HG03139 (cell line): ENCODE data around the gene NDST1.

Experiments
- ATAC-seq: cut with Tn5 transposase; IDR thresholded peaks from one replicate; pipeline ENCODE4 v1.9.1; 2021; ENCODE audit not compliant: unreplicated experiment

NDST1 gene

DNA sequence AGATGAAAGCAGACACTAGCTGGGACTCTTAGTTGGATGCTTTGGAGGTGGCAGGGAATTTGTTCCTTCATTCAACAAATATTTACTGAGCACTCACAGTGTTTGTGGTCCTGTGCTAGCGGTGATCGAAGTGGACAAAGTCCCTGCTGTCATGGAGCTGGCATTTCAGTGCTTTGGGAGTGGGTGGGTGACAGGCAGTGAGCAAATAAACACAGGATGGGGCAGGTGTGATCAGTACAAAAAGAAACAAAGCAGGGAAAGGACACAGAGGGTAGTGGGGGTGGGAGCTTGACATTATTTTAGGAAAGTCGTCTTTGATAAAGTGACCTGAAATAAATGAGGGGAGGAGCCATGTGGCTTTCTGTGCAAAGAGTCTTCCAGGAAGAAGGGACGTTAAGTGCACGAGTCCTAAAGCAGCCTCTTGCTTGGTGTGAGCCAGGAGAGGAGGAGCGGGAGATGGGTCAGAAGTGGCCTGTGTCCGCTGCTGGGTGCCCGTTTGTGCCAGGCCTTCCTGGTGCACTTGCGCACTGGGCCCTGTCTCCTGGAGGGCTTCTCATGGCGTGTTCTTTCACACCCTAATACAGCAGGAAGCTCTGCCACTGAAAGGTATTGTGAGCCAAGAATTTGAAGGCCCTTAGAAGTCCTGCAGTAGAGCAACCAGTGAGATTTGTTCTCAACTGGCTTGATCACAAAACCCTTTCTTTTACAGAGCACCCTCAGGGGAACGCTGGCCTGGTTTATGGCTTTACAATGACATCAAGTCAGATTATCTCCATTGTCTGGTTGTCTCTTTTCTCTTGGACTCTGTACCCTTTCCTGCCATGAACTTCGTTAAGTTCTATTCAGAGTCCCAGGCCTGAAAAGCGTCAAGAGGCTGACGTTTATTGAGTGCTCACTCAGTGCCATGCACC, 14.8 kb downstream of the NDST1 start:
- ATAC-seq, result no peak

DNA sequence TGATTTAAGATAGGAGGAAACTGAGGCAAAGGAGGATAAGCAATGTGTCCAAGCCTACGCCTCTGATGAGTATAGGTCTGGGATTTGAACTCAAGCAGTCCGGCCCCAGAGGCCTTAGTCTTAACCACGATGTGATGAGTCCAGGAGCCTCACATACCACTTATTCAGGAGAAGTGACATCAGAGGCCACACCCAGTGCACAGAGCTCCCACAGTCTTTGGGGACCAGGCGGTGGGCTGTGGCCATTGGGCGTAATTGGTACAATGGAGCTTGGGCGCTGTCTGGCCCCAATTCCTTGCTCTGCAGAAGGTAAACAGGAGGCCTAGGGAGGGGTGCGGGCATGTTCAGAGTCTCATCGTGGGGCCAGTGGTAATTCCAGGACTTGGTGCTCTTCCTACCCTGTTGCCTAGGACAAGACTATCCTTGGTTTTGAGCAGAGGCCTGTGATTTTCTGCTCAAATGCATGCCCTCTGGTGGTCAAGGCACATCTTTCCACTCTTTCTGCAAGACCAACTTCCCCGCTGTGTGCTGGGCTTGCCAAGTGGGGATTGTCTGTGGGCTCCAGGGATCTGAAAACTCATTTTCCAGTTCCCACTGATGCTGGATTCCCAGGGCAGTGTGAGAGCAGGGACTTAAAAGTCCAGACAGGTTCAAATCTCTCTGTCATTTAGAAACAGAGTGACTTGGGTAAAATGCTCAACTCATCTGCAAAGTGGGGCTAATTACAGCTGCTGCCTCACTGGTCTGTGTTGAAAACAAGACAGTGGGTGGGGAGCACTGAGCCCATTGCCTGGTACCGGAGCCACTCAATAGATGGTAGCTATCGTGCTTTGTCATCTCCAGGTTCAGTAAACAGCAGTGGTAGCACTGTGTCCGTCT, 15.8 kb downstream of the NDST1 start:
- ATAC-seq, result no peak

DNA sequence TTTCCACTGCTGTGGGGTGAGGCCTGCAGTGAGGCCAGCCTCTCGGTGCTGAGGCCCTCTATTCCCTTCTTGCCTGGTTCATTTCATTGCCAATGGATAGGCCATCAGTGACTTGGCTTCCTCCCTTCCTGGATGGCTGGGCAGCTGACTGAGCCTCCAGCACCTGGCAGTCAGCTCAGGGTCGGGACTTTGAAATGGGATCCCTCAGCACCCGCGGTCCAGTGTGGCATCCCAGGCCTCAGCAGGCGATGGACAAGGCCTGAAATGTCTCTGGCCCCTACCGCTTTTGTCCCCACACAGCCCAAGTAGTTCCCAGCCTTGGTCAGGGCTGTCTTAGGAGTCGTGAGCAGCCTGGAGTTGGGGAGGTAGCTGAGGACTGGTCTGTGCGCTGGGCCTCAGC, 17.2 kb downstream of the NDST1 start:
- ATAC-seq, result no peak

DNA sequence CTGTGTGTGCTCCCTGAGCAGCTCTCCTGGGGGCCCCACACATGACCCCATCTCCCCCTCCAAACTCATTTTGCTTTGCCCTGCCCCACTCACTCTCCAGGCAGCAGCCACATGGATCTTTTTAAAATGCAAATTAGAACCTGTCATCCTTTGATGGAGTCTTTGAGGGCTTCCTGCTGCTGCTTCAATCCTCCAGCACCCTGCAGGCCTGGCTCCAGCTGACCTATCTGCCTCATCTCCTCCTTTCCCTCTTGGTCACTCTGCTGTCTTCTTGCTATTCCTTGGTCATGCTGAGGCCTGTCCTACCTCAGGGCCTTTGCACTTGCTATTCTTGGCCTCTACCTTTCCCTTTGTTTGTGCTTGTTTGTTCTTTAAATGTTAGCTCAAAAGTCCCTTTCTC, 17.9 kb downstream of the NDST1 start:
- no peak for ATAC-seq

DNA sequence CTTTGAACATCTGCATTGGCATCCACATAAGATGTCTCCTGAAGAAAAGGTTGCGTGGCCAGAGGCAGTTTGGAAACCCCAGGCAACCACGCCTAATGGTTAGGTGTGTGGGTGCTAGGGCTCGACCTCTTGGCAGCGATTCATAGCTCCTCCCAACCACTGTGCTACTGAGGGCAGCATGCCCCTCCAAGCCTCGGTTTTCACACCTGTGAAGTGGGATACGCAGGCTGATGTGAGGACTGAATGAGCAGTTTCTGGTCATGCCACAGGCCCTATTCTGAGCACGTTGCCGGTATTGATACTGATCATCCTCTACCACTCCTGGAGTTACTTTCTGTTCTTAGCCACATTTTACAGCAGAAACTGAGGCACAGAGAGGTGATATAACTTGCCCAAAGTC, 19.1 kb downstream of the NDST1 start:
- ATAC-seq, result no peak

DNA sequence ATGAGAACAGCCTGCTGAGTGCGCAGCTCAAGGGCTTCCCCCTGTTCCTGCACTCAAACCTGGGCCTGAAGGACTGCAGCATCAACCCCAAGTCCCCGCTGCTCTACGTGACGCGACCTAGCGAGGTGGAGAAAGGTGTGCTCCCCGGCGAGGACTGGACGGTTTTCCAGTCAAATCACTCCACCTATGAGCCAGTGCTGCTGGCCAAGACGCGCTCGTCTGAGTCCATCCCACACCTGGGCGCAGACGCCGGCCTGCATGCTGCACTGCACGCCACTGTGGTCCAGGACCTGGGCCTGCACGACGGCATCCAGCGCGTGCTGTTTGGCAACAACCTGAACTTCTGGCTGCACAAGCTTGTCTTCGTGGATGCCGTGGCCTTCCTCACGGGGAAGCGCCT, 19.9 kb downstream of the NDST1 start:
- ATAC-seq, result no peak

DNA sequence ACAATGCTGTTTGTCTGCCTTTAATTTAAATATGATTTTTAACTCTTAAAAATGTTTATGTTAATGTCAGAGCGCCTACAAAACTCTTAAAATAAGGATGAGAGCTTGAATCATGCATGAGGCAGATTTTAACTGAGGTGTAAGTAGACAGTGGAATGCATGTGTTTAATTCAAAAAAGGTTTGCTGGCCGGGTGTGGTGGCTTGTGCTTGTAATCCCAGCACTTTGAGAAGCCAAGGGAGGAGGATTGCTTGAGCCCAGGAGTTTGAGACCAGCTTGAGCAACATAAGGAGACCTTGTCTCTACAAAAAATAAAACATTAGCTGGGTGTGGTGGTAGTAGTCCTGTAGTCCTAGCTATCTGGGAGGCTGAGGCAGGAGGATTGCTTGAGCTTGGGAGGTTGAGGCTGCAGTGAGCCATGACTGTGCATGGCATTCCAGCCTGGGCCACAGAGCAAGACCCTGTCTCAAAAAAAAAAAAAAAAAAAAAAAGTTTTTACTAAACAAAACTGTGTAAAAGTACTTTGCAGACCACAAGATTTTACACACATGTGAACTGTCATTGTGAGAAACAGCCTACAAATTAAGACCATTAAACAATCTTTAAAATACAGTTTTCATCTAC, 21.1 kb downstream of the NDST1 start:
- ATAC-seq, result no peak

DNA sequence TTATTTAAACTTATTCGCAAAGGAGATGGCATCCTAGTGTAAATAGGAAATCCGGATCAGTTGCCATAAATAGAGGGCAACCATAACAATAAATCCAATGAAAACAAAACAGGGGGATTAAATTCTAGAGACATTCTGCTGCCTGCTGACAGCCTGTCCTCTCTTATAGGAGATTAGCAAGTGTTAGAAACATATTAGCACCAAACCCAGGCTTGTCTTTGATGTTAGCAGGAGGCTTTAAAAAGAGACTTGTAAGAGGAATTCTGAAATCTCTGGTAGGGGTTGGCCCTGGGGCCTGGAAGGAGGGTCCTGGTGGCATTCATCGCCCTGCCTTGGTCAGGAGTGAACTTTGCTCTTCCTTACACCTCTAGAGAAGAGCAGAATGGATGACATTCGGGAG, 21.6 kb downstream of the NDST1 start:
- ATAC-seq, result no peak

DNA sequence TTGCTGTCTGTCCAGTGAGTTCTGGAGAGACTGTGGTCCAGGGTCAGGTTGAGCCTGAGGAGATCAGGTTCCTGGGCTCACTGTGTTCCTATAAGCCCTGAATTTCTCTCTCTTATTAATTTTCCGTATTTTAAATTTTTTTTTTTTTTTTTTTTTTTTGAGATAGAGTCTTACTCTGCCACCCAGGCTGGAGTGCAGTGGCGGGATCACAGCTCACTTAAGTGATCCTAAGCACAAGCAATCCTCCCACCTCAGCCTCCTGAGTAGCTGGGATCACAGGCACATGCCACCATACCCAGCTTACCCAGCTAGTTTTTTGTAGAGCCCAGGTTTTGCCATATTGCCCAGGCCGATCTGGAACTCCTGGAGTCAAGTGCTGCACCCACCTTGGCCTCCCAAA, 22.5 kb downstream of the NDST1 start:
- ATAC-seq, result no peak

DNA sequence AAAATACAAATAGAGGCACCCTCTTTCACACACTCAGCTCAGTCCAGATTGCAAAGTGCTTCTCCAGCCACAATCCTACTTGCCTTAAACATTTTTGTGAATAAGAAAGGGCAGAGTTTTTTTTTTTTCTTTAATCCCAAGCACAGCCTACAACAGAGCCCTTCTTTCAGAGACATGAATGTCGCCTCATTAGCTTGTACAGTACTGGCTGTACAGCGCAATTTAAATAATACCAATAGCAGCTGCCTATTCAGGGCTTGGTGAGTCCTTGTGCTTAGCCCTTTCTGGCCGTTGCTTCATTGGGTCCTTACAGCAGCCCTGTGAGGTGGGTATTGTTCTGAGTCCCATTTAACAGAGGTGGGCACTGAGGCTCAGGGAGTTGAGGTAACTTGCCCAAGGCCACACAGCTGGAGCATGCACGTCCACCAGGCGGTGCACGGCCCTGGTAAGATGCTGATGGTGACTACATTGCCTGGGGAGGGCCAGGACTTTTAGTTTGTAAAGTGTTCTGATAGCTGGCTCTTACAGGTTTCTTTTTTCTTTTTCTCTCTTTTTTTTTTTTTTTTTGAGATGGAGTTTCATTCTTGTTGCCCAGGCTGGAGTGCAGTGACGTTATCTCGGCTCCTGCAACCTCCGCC, 23.1 kb downstream of the NDST1 start:
- ATAC-seq, result no peak

DNA sequence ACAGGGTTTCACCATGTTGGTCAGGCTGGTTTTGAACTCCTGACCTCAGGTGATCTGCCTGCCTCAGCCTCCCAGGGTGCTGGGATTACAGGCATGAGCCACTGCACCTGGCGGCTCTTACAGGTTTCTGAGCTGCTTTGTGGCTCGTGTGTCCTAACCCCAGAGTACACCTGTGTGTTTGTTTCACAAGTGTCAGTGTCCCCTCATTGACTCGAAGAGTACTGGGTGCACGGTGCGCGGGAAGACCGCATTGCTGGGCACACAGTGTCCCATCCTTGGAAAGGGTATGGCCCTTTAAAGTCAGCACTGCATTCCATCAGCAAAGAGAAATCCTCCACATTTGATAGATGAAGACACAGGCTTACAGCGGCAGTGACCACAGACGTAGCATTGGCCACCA, 23.8 kb downstream of the NDST1 start:
- no peak for ATAC-seq

DNA sequence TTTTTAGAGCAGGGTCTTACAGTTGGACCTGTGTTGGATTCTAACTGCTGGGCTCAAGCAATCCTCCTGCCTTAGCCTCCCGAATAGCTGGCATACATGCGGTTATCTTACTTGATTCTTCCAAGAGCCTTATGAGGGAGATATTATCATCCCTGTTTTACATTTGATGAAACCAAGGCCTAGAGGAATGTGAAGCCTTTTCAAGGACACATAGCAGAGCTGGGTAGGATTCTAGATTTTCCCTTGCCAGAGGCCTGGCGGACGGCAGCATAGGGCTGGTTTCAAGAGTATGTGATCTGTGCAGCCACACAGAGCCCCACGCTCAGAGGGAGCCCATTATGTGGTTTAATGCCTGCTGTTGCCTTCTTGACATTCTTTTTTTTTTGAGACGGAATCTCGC, 24.2 kb downstream of the NDST1 start:
- no peak for ATAC-seq

DNA sequence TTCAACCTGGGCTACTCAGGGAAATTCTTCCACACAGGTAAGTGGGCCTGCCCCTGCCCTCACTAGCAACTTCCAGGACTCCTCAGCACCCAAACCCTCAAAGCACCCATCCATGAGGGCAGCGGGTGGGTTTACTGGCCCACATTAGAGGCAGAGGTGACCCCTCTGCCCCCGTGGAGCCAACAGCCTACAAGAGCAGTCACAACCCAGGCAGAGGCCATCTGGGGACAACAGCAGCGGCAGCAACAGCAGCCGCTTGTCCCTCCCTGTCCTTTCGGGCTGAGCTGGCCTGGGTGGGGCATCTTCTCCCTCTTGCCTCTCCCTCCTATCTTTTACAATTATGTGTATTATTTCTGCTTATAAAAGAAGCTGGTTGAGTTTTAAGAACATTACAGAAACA, 25.1 kb downstream of the NDST1 start:
- no peak for ATAC-seq

DNA sequence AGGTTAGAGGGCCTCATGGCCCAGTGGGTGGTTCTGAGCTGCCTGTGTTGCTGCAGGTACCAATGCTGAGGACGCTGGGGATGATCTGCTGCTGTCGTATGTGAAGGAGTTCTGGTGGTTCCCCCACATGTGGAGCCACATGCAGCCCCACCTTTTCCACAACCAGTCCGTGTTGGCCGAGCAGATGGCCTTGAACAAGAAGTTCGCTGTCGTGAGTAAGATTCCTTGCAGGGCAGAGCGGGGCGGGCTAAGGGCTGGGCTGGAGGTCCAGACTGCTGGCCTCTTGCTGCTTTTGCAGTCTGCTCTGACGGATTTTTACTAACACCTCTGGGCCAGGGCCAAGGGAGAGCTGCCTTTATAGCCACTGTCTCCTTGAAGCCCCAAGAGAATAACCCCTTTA, 26.9 kb downstream of the NDST1 start:
- no peak for ATAC-seq

DNA sequence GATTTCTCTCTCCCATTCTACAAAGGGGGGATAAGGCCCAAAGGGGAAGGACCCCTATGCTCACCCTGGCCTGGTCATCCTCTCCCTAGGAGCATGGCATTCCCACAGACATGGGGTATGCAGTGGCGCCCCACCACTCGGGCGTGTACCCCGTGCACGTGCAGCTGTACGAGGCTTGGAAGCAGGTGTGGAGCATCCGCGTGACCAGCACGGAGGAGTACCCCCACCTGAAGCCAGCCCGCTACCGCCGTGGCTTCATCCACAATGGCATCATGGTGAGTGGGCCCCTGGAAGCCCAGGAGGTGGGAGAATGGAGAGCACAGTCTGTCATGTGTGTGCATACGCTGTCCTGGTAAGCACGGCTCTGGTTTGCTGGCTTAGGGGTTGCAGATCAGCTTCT, 27.7 kb downstream of the NDST1 start:
- no peak for ATAC-seq

DNA sequence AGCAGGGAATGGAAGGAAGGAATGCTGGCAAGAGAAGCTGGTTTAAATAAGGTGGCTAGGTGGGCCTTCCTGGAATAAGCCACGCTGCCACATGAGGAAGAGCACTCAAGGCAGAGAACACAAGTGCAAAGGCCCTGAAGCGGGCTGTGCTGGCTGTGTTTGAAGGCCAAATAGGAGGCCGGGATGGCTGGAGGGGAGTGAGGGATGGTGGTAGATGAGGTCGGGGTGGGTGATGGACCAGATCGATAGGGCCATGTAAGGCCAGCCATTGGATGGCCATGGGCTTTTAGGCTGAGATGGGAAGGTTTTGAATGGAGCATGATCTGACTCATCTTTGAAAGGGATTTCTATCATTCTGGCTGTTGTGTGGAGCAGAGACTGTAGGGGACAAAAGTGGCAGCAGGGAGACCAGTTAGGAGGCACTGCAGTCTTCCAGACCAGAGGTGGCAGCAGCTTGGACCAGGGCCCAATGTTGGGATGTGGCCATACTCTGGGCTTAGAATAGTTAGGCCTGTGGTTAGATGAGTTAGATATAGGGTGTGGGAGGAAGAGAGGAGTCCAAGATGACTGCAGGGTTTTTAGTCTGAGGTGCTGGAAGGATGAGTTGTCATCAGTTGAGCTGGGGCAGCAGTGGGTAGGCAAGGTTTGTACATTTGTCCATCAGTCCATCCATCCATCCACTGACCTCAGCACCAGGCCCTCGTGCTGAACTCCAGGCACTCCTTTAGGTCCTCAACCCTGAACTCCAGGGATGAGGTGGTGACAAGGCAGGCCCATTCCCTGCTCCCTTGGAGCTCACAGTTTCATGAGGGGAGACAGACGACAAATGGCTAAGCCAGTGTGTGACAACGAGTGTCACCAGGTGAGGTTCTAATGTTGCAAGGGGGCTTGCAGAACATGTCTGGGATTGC, 30.3 kb downstream of the NDST1 start:
- ATAC-seq, result no peak

DNA sequence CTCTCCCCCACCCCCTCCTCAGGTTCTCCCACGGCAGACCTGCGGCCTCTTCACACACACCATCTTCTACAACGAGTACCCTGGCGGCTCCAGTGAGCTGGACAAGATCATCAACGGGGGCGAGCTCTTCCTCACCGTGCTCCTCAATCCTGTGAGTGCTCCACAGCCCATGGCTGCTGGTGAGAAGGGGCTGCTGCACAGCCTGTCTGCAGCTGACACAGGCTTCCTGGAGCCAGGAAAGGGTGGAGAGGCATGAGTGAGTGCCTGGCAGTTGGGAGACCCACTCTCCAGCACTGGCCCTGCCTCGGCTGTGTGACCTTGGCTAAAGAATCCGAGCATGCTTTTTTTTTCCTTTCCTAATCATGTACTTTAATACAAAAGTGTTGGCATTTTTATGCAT, 31.3 kb downstream of the NDST1 start:
- ATAC-seq, result no peak

DNA sequence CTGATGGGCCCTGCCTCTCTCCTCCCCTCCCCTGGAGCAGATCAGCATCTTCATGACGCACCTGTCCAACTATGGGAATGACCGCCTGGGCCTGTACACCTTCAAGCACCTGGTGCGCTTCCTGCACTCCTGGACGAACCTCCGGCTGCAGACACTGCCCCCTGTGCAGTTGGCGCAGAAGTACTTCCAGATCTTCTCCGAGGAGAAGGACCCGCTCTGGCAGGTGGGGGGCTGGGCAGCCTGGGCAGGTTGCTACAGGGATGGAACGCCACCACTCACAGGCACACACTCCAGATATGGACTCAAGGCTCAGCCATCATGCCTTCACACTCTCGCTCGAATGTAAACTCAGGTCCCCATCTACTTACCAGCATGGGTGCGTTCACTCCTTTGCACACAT, 32.1 kb downstream of the NDST1 start:
- no peak for ATAC-seq

DNA sequence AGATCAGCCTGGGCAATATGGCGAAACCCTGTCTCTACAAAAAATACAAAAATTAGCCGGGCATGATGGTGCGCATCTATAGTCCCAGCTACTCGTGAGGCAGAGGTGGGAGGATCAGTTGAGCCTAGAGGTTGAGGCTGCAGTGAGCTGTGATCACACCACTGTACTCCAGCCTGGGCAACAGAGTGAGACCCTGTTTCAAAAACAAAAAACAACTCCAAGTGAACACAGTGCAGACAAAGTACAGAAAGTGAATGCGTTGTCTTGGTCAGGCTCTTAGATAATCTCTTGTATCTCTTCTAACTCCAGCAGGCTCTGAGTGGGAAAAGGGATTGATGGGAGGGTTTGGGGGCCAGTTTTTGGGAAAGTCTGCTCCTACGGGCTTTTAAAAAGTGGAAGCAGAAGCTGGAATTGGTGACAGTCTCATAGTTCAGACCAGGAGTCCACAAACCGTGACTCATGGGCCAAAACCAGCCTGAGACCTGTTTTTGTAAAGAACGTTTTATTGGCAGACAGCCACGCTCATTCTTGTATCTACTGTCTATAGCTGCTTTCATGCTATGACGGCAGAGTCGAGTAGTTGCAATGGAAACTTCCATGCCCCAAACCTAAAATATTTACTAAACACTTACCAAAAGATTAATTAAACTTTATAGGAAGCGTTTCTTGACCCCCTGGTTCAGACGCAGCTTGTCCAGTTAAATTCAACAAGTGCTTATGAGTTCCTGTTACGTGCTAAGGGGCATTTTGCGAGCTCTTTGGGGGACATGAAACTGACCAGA, 32.9 kb downstream of the NDST1 start:
- no peak for ATAC-seq

DNA sequence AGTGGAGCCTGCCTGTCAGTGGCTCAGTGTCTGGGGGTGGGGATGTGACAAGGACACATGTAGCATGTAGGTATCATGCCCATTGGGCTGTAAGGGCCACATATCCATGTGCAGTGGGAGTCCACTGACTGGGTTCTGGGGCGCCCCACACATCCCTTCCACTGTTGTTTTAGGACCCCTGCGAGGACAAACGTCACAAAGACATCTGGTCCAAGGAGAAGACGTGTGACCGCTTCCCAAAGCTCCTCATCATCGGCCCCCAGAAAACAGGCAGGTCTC, 33.4 kb downstream of the NDST1 start:
- no peak for ATAC-seq
